ENCODE results near the gene BARX2.

BARX2 gene

GRCh38 chr11:129402206-129403171 is 26.8 kb downstream of the BARX2 start:
- no peak overlapping the region for H3K27ac Mint-ChIP-seq
- H3K27me3 Mint-ChIP-seq (ENCODE audit: low read depth) = peaks cover 9% of the 10 kb centered on the region
- no peaks in the 10 kb centered on the region for H3K36me3 Mint-ChIP-seq (ENCODE audit: low read depth)
- peaks cover 10% of the 10 kb centered on the region for H3K9me3 Mint-ChIP-seq
- no peak overlapping the region for H3K4me3 Mint-ChIP-seq
- H3K4me1 Mint-ChIP-seq (ENCODE audit: low read depth) = no peaks in the 10 kb centered on the region

- H3K27me3 Mint-ChIP-seq (ENCODE audit: low read depth) = peaks cover 9% of the 10 kb centered on the region
- no peaks in the 10 kb centered on the region for H3K36me3 Mint-ChIP-seq (ENCODE audit: low read depth)
- H3K9me3 Mint-ChIP-seq = no peaks in the 10 kb centered on the region
- no peak overlapping the region for H3K27ac Mint-ChIP-seq
- H3K4me1 Mint-ChIP-seq (ENCODE audit: low read depth) = no peaks in the 10 kb centered on the region
- no peak overlapping the region for H3K4me3 Mint-ChIP-seq
These were observed 29.1 kb downstream of the BARX2 start for GRCh38 chr11:129404731-129405130.

GRCh38 chr11:129408865-129409444 is 33.3 kb downstream of the BARX2 start:
- no peak overlapping the region for H3K27ac Mint-ChIP-seq
- H3K36me3 Mint-ChIP-seq (ENCODE audit: low read depth) = no peaks in the 10 kb centered on the region
- peaks cover 2% of the 10 kb centered on the region for H3K4me1 Mint-ChIP-seq (ENCODE audit: low read depth)
- peaks cover 9% of the 10 kb centered on the region for H3K27me3 Mint-ChIP-seq (ENCODE audit: low read depth)
- no peaks in the 10 kb centered on the region for H3K9me3 Mint-ChIP-seq
- no peak overlapping the region for H3K4me3 Mint-ChIP-seq

GRCh38 chr11:129410395-129410960 is 34.8 kb downstream of the BARX2 start:
- no peak overlapping the region for H3K27ac Mint-ChIP-seq
- H3K4me3 Mint-ChIP-seq = no peak overlapping the region
- no peaks in the 10 kb centered on the region for H3K9me3 Mint-ChIP-seq
- peaks cover 2% of the 10 kb centered on the region for H3K4me1 Mint-ChIP-seq (ENCODE audit: low read depth)
- no peaks in the 10 kb centered on the region for H3K36me3 Mint-ChIP-seq (ENCODE audit: low read depth)
- peaks cover 7% of the 10 kb centered on the region for H3K27me3 Mint-ChIP-seq (ENCODE audit: low read depth)

GRCh38 chr11:129412494-129412893 is 36.8 kb downstream of the BARX2 start:
- Mint-ChIP-seq H3K27ac (no peak overlapping the region), H3K36me3 (ENCODE audit: low read depth) (no peaks in the 10 kb centered on the region), H3K4me3 (no peak overlapping the region), H3K4me1 (ENCODE audit: low read depth) (peaks cover 8% of the 10 kb centered on the region), H3K9me3 (no peaks in the 10 kb centered on the region), H3K27me3 (ENCODE audit: low read depth) (peaks cover 4% of the 10 kb centered on the region)

- no peaks in the 10 kb centered on the region for H3K9me3 Mint-ChIP-seq
- H3K27me3 Mint-ChIP-seq (ENCODE audit: low read depth) = no peaks in the 10 kb centered on the region
- no peaks in the 10 kb centered on the region for H3K36me3 Mint-ChIP-seq (ENCODE audit: low read depth)
- H3K4me1 Mint-ChIP-seq (ENCODE audit: low read depth) = peaks cover 20% of the 10 kb centered on the region
- no peak overlapping the region for H3K27ac Mint-ChIP-seq
- no peak overlapping the region for H3K4me3 Mint-ChIP-seq
These were observed 38.7 kb downstream of the BARX2 start for GRCh38 chr11:129414144-129414872.

GRCh38 chr11:129416080-129416820 is 40.6 kb downstream of the BARX2 start:
- H3K36me3 Mint-ChIP-seq (ENCODE audit: low read depth) = no peaks in the 10 kb centered on the region
- H3K4me3 Mint-ChIP-seq = no peak overlapping the region
- peak overlapping the region; percentile 39 for H3K27ac Mint-ChIP-seq
- H3K9me3 Mint-ChIP-seq = no peaks in the 10 kb centered on the region
- peaks cover 18% of the 10 kb centered on the region for H3K4me1 Mint-ChIP-seq (ENCODE audit: low read depth)
- H3K27me3 Mint-ChIP-seq (ENCODE audit: low read depth) = no peaks in the 10 kb centered on the region

GRCh38 chr11:129417458-129417857 is 41.8 kb downstream of the BARX2 start:
- Mint-ChIP-seq H3K4me1 (ENCODE audit: low read depth) (peaks cover 18% of the 10 kb centered on the region), H3K36me3 (ENCODE audit: low read depth) (peaks cover 1% of the 10 kb centered on the region), H3K27ac (no peak overlapping the region)

GRCh38 chr11:129418039-129418438 is 42.4 kb downstream of the BARX2 start:
- Mint-ChIP-seq H3K4me3 (peak overlapping the region; percentile 25), H3K36me3 (ENCODE audit: low read depth) (peaks cover 1% of the 10 kb centered on the region), H3K27me3 (ENCODE audit: low read depth) (no peaks in the 10 kb centered on the region), H3K27ac (peak overlapping the region; percentile 56), H3K4me1 (ENCODE audit: low read depth) (peaks cover 18% of the 10 kb centered on the region), H3K9me3 (no peaks in the 10 kb centered on the region)

More at GRCh38 chr11:129417458-129417857, 41.8 kb downstream of the BARX2 start:
- Mint-ChIP-seq H3K4me3 (no peak overlapping the region), H3K9me3 (no peaks in the 10 kb centered on the region), H3K27me3 (ENCODE audit: low read depth) (no peaks in the 10 kb centered on the region)

- peaks cover 2% of the 10 kb centered on the region for H3K27me3 Mint-ChIP-seq (ENCODE audit: low read depth)
- peaks cover 1% of the 10 kb centered on the region for H3K36me3 Mint-ChIP-seq (ENCODE audit: low read depth)
- H3K27ac Mint-ChIP-seq = no peak overlapping the region
- no peak overlapping the region for H3K4me3 Mint-ChIP-seq
- H3K4me1 Mint-ChIP-seq (ENCODE audit: low read depth) = peaks cover 18% of the 10 kb centered on the region
- H3K9me3 Mint-ChIP-seq = no peaks in the 10 kb centered on the region
These were observed 43.7 kb downstream of the BARX2 start for GRCh38 chr11:129419386-129419785.

- no peak overlapping the region for H3K27ac Mint-ChIP-seq
- peaks cover 5% of the 10 kb centered on the region for H3K4me1 Mint-ChIP-seq (ENCODE audit: low read depth)
- H3K36me3 Mint-ChIP-seq (ENCODE audit: low read depth) = peaks cover 1% of the 10 kb centered on the region
- H3K9me3 Mint-ChIP-seq = no peaks in the 10 kb centered on the region
- H3K4me3 Mint-ChIP-seq = no peak overlapping the region
- H3K27me3 Mint-ChIP-seq (ENCODE audit: low read depth) = peaks cover 9% of the 10 kb centered on the region
These were observed 47.8 kb downstream of the BARX2 start for GRCh38 chr11:129423426-129423825.

GRCh38 chr11:129425214-129425613 is 49.6 kb downstream of the BARX2 start:
- Mint-ChIP-seq H3K27me3 (ENCODE audit: low read depth) (peaks cover 9% of the 10 kb centered on the region), H3K4me1 (ENCODE audit: low read depth) (peaks cover 3% of the 10 kb centered on the region), H3K36me3 (ENCODE audit: low read depth) (peaks cover 1% of the 10 kb centered on the region), H3K9me3 (no peaks in the 10 kb centered on the region), H3K27ac (no peak overlapping the region), H3K4me3 (no peak overlapping the region)

- Mint-ChIP-seq H3K4me3 (no peak overlapping the region), H3K27me3 (ENCODE audit: low read depth) (peaks cover 13% of the 10 kb centered on the region), H3K36me3 (ENCODE audit: low read depth) (peaks cover 1% of the 10 kb centered on the region), H3K27ac (no peak overlapping the region), H3K9me3 (peaks cover under 1% of the 10 kb centered on the region), H3K4me1 (ENCODE audit: low read depth) (peaks cover 5% of the 10 kb centered on the region)
These were observed 50.4 kb downstream of the BARX2 start for GRCh38 chr11:129426038-129426437.

GRCh38 chr11:129426776-129427175 is 51.1 kb downstream of the BARX2 start:
- Mint-ChIP-seq H3K4me3 (no peak overlapping the region), H3K9me3 (peaks cover 5% of the 10 kb centered on the region), H3K27me3 (ENCODE audit: low read depth) (peaks cover 16% of the 10 kb centered on the region), H3K36me3 (ENCODE audit: low read depth) (peaks cover 1% of the 10 kb centered on the region), H3K4me1 (ENCODE audit: low read depth) (peaks cover 5% of the 10 kb centered on the region), H3K27ac (no peak overlapping the region)

Data from T-helper 1 cell treated with Interleukin-12 subunit alpha and Interleukin-12 subunit beta and Interleukin-4 antibody, amounts not matched to agents 30 μg/mL and 1 μg/mL, for 36 hours (primary cell).